ENCODE measurements around the gene SPRR1A.

SPRR1A gene

GRCh38 chr1:152995842-152996241 is 12.0 kb downstream of the SPRR1A start (continued):
- TF ChIP-seq, protein P1, sequence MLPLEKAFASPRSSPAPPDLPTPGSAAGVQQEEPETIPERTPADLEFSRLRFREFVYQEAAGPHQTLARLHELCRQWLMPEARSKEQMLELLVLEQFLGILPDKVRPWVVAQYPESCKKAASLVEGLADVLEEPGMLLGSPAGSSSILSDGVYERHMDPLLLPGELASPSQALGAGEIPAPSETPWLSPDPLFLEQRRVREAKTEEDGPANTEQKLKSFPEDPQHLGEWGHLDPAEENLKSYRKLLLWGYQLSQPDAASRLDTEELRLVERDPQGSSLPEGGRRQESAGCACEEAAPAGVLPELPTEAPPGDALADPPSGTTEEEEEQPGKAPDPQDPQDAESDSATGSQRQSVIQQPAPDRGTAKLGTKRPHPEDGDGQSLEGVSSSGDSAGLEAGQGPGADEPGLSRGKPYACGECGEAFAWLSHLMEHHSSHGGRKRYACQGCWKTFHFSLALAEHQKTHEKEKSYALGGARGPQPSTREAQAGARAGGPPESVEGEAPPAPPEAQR (tag by site-specific recombination; IDR thresholded peaks at IDR 0.05) = no peak
- no peak for TF ChIP-seq CTCF (tag by site-specific recombination; IDR thresholded peaks at IDR 0.05)
- TF ChIP-seq ZNF391 (tag by site-specific recombination; IDR thresholded peaks at IDR 0.05; ENCODE audit: borderline replicate concordance, low read depth) = no peak
- TF ChIP-seq KLF10 (tag by site-specific recombination; IDR thresholded peaks at IDR 0.05) = no peak
- TF ChIP-seq ZNF221 (tag by site-specific recombination; IDR thresholded peaks at IDR 0.05; ENCODE audit: borderline replicate concordance) = no peak
- TF ChIP-seq GLIS2 (tag by site-specific recombination; IDR thresholded peaks at IDR 0.05) = no peak

GRCh38 chr1:152996633-152997400 is 12.9 kb downstream of the SPRR1A start:
- no peaks in the 10 kb centered on the region for H3K36me3 ChIP-seq (ENCODE audit: control insufficient read depth in 2 of 2, insufficient read depth in 1 of 2, low read length in 2 of 2)
- no peak overlapping the region for H3K4me3 ChIP-seq (ENCODE audit: low read depth, low read length)
- POLR2A ChIA-PET = no interaction called here
- no peak for TF ChIP-seq ZNF785 (tag by site-specific recombination; IDR thresholded peaks at IDR 0.05)
- TF ChIP-seq ZNF548 (tag by site-specific recombination; IDR thresholded peaks at IDR 0.05) = no peak
- no peak for TF ChIP-seq WT1 (tag by site-specific recombination; IDR thresholded peaks at IDR 0.05)
- no peak for TF ChIP-seq ZNF211 (tag by site-specific recombination; IDR thresholded peaks at IDR 0.05; ENCODE audit: low read depth)
- no peak for TF ChIP-seq ZNF133 (tag by site-specific recombination; IDR thresholded peaks at IDR 0.05)
- no peak for TF ChIP-seq ZNF366 (tag by site-specific recombination; conservative IDR thresholded peaks at IDR 0.05)
- TF ChIP-seq SP7 (tag by site-specific recombination; IDR thresholded peaks at IDR 0.05) = no peak
- no peak for TF ChIP-seq ZNF792 (tag by site-specific recombination; IDR thresholded peaks at IDR 0.05)
- TF ChIP-seq ZNF571 (tag by site-specific recombination; IDR thresholded peaks at IDR 0.05) = no peak
- no peak for TF ChIP-seq ZNF37A (tag by site-specific recombination; IDR thresholded peaks at IDR 0.05)
- no peak for TF ChIP-seq AEBP2 (tag by site-specific recombination; IDR thresholded peaks at IDR 0.05; ENCODE audit: borderline replicate concordance)
- no peak for TF ChIP-seq ZNF324 (tag by site-specific recombination; IDR thresholded peaks at IDR 0.05)
- no peak for TF ChIP-seq ZNF16 (tag by site-specific recombination; IDR thresholded peaks at IDR 0.05; ENCODE audit: low read depth)
- no peak for TF ChIP-seq ZNF394 (tag by site-specific recombination; IDR thresholded peaks at IDR 0.05; ENCODE audit: borderline replicate concordance)
- TF ChIP-seq, protein P2, sequence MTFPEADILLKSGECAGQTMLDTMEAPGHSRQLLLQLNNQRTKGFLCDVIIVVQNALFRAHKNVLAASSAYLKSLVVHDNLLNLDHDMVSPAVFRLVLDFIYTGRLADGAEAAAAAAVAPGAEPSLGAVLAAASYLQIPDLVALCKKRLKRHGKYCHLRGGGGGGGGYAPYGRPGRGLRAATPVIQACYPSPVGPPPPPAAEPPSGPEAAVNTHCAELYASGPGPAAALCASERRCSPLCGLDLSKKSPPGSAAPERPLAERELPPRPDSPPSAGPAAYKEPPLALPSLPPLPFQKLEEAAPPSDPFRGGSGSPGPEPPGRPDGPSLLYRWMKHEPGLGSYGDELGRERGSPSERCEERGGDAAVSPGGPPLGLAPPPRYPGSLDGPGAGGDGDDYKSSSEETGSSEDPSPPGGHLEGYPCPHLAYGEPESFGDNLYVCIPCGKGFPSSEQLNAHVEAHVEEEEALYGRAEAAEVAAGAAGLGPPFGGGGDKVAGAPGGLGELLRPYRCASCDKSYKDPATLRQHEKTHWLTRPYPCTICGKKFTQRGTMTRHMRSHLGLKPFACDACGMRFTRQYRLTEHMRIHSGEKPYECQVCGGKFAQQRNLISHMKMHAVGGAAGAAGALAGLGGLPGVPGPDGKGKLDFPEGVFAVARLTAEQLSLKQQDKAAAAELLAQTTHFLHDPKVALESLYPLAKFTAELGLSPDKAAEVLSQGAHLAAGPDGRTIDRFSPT (tag by site-specific recombination; IDR thresholded peaks at IDR 0.05) = no peak
- TF ChIP-seq ZNF404 (tag by site-specific recombination; IDR thresholded peaks at IDR 0.05) = no peak
- no peak for TF ChIP-seq OVOL3 (tag by site-specific recombination; IDR thresholded peaks at IDR 0.05)
- no peaks in the 10 kb centered on the region for H3K4me1 ChIP-seq (ENCODE audit: control insufficient read depth, insufficient read depth, low read length)
- H3K9me3 ChIP-seq (ENCODE audit: control insufficient read depth, insufficient read depth, low read depth, low read length) = no peaks in the 10 kb centered on the region
- H3K27ac ChIP-seq (ENCODE audit: extremely low read depth, low read depth, low read length) = no peak overlapping the region
- CTCF ChIA-PET = interaction anchor here (0.6 kb wide), 1 partner anchor 259 kb away, joined by 3 read pairs; no protein-coding TSS in a partner anchor

Data from HEK293 (cell line).